ENCODE data around the gene LBHD1. TPM values are rescaled to one million over a fixed set of nuclear protein-coding genes. Genes with fewer than 3 reads are reported as not detected.

The LBHD1 gene
- total and polyA plus RNA-seq, 2 of the 13 experiments (the other 11 are each of a cell fraction or from before 2014, with no cell fraction given): 3.2 to 3.7 TPM

GRCh38 chr11:62621567-62622470 lies 50.2 kb downstream of the LBHD1 start, which contains the start of gene B3GAT3 (continued):
- TF ChIP-seq E2F5 (CRISPR knock-in tag; conservative IDR thresholded peaks at IDR 0.05): peak; percentile 79
- TF ChIP-seq SMAD3 (CRISPR knock-in tag; IDR thresholded peaks at IDR 0.05): peak; percentile 89; the same call in 1 of the 2 replicates
- peak; percentile 63; the same call in 1 of the 2 replicates for TF ChIP-seq ZNF709 (CRISPR knock-in tag; IDR thresholded peaks at IDR 0.05)
- TF ChIP-seq JUNB (CRISPR knock-in tag; IDR thresholded peaks at IDR 0.05; ENCODE audit: borderline replicate concordance): no peak; the same call in 1 of the 2 replicates
- TF ChIP-seq SIN3A (IDR thresholded peaks at IDR 0.05; ENCODE audit: borderline replicate concordance, low read depth, low read length): peak; percentile 95
- peak; percentile 39 for TF ChIP-seq CTCF (CRISPR knock-in tag; IDR thresholded peaks at IDR 0.05)
- peak; percentile 31 for TF ChIP-seq ZEB1 (IDR thresholded peaks at IDR 0.05; ENCODE audit: insufficient replicate concordance, low read depth)
- TF ChIP-seq RAD21 (CRISPR knock-in tag; IDR thresholded peaks at IDR 0.05): peak; percentile 20
- TF ChIP-seq GFI1 (CRISPR knock-in tag; IDR thresholded peaks at IDR 0.05; ENCODE audit: borderline replicate concordance): no peak
- TF ChIP-seq ZFP62 (CRISPR knock-in tag; IDR thresholded peaks at IDR 0.05): no peak
- TF ChIP-seq SSRP1 (CRISPR knock-in tag; IDR thresholded peaks at IDR 0.05): no peak
- peak; percentile 37; the same call in 1 of the 2 replicates for TF ChIP-seq ZNF800 (CRISPR knock-in tag; IDR thresholded peaks at IDR 0.05)
- no peak for TF ChIP-seq DZIP1 (CRISPR knock-in tag; IDR thresholded peaks at IDR 0.05)
- 0 out of 2 replicates have a peak, but pooled peaks have one; percentile 71 for TF ChIP-seq ZNF674 (CRISPR knock-in tag; IDR thresholded peaks at IDR 0.05; ENCODE audit: low read depth)
- 0 out of 2 replicates have a peak, but pooled peaks have one; percentile 18 for TF ChIP-seq ZNF850 (CRISPR knock-in tag; conservative IDR thresholded peaks at IDR 0.05)
- peak; percentile 98 for TF ChIP-seq AGO2 (optimal IDR thresholded peaks at IDR 0.05; ENCODE audit: low read depth, low read length)
- TF ChIP-seq ZNF354B (CRISPR knock-in tag; IDR thresholded peaks at IDR 0.05): no peak
- no peak for TF ChIP-seq ZNF740 (CRISPR knock-in tag; IDR thresholded peaks at IDR 0.05)
- TF ChIP-seq TAF1 (CRISPR knock-in tag; IDR thresholded peaks at IDR 0.05): peak; percentile 62
- TF ChIP-seq ARNT (IDR thresholded peaks at IDR 0.05): no peak
- peak; percentile 90 for TF ChIP-seq SP5 (CRISPR knock-in tag; IDR thresholded peaks at IDR 0.05; ENCODE audit: borderline replicate concordance, low read depth)

Measured in HepG2 (cell line).